ENCODE data around the gene RNF111. TPM values are rescaled to one million over a fixed set of nuclear protein-coding genes. Genes with fewer than 3 reads are reported as not detected.
"Not testable (repeated sequence)": the region's sequence is repeated elsewhere in the genome, so short reads cannot be mapped to it uniquely, and the experiment has no call there.

The RNF111 gene
- total RNA-seq, 2 donors from 2014 or later: 21.8 to 31.4 TPM

DNA sequence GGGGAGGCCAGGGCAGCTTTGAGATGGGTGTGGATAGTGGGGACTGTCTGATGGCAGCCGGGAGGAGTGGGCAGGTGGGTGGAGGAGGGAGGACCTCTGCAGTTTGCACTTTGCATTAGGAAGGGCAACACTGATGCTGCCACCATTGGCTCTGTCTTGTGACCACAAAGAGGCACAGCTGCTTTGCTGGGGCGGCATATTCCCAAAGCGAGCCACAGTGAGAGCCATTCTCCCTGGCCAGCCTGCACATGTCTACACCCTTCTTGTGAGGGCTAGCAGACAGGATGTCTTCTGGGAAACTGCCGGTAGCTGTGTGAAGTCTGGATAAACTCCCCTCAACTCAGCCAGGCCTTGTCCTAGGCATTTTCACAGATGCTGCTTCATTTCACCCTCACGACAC is 155.8 kb downstream of the RNF111 start:
- Histone ChIP-seq H3K36me3 (no peaks in the 10 kb centered on the region), H3K27ac (no peak overlapping the region), H3K27me3 (no peaks in the 10 kb centered on the region), H3K4me3 (no peak overlapping the region), H3K4me1 (no peaks in the 10 kb centered on the region), H3K9ac (ENCODE audit: low read depth in 2 of 2, low read length in 2 of 2) (no peak overlapping the region), H3K9me3 (no peaks in the 10 kb centered on the region)
- no peak for DNase-seq
- TF ChIP-seq CTCF (IDR thresholded peaks at IDR 0.05): no peak
- intact Hi-C loops (cut with DNase I): no loop called here

DNA sequence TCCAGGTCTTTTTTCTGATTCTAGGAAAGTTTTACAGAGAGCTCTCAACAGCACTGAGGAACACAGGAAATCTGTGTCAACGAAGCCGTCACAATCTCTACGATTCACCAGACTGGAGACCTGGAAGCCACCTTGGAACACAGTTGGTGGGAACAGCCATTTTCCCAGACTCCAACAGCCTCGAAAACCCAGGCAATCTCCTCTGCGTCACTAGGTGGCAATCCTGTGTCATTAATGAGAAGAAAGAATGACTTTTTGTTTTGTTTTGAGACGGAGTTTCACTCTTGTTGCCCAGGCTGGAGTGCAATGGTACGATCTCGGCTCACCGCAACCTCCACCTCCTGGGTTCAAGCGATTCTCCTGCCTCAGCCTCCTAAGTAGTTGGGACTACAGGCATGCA is 157.1 kb downstream of the RNF111 start:
- H3K4me3 ChIP-seq; H3K4me1 ChIP-seq; H3K9ac ChIP-seq (ENCODE audit: low read depth in 2 of 2, low read length in 2 of 2); H3K36me3 ChIP-seq; H3K27me3 ChIP-seq; H3K9me3 ChIP-seq; intact Hi-C loops (cut with DNase I); H3K27ac ChIP-seq; DNase-seq: not testable (repeated sequence)

Other genes with a start within 250 kb of the RNF111 start
- 100 to 1,000 TPM; 115 to 176 TPM for gene ADAM10, start 238.0 kb upstream of the RNF111 start, total RNA-seq
- 10 to 100 TPM; 13.0 to 16.9 TPM for gene MINDY2, start 216.4 kb upstream of the RNF111 start, total RNA-seq
- 10 to 100 TPM; 62.6 to 78.2 TPM for gene SLTM, start 54.0 kb upstream of the RNF111 start, total RNA-seq
- gene CCNB2, start 117.5 kb downstream of the RNF111 start, total RNA-seq: 10 to 100 TPM; 22.7 to 64.0 TPM
- gene LDHAL6B, start 219.2 kb downstream of the RNF111 start, total RNA-seq: not detected